K562 (cell line): ENCODE results near the gene MUC5AC. TPM values are rescaled to one million over a fixed set of nuclear protein-coding genes. Genes with fewer than 3 reads are reported as not detected.

Experiments used
- ATAC-seq: fragments of 200-7000 bp; cut with Tn5 transposase; 3 replicates; pipeline ENCODE4 v1.9.1; 2020; ENCODE audit warnings: moderate library complexity
- BruUV-seq: library from RNA; stranded (reverse); fragments of 400-500 nt; replicated peaks from 2 replicates; lab custom pipeline; 2021; lab: Mats Ljungman, UMichigan
- CTCF ChIA-PET: fragments of 300-600 bp; formaldehyde crosslinking; extraction: SDS; loops from one replicate; lab custom pipeline; 2021; ENCODE audit warnings: low intra/inter-chr PET ratio; lab: Yijun Ruan, JAX
- POLR2A ChIA-PET: fragments of 300-600, 350-650 bp; sonication (Branson Sonifier 250); formaldehyde crosslinking; extraction: SDS; loops from one replicate; lab custom pipeline; 2021; ENCODE audit warnings: antibody characterized with exemption, inconsistent platforms; lab: Yijun Ruan, JAX
- DNase-seq, 4 experiments: peaks; one replicate each; pipeline versions ENCODE4 v3.0.0 to v3.0.0-alpha.2; 2011 to 2018; ENCODE audit warnings: low spot score in 3 of 4, mixed read lengths in 3 of 4; ENCODE audit errors: extremely low read depth in 1 of 4
- FAIRE-seq: peaks from 2 replicates; lab custom pipeline; 2011; peaks lifted over from hg19 to GRCh38; lab: Jason Lieb, UNC
- H2AFZ ChIP-seq: 2 replicates; pipeline ENCODE4 v1.6.0; 2011; ENCODE audit warnings: low read depth, low read length, control low read depth, inconsistent platforms
- H3K27ac ChIP-seq: fragments of 200-600 bp; 3 replicates; pipeline ENCODE4 v1.8.0; 2011; ENCODE audit warnings: low read depth, mild to moderate bottlenecking, control low read depth, inconsistent platforms, low read length, moderate library complexity, mixed read lengths; ENCODE audit errors: extremely low read depth
- H3K27me3 ChIP-seq, 2 experiments: fragments of 300-600 bp in 1 of 2; 2 replicates in 1 of 2; 3 replicates in 1 of 2; pipeline versions ENCODE4 v1.6.0 to v1.8.0; 2011; ENCODE audit warnings: inconsistent platforms in 2 of 2, low read length in 2 of 2, mild to moderate bottlenecking in 1 of 2, mixed read lengths in 1 of 2, moderate library complexity in 1 of 2; ENCODE audit not compliant: control insufficient read depth in 2 of 2, insufficient read depth in 2 of 2
- H3K36me3 ChIP-seq: fragments of 300-600 bp; 3 replicates; pipeline ENCODE4 v1.8.0; 2011; ENCODE audit warnings: mild to moderate bottlenecking, low read length, inconsistent platforms; ENCODE audit not compliant: control insufficient read depth, insufficient read depth
- H3K4me1 ChIP-seq, 2 experiments: fragments of 200-600 bp in 1 of 2; replicated peaks in 1 of 2; 2 replicates in 1 of 2; 3 replicates in 1 of 2; pipeline versions ENCODE4 v1.5.1 to v1.8.0; 2011; ENCODE audit warnings: inconsistent platforms in 2 of 2, low read length in 2 of 2, mild to moderate bottlenecking in 1 of 2, mixed read lengths in 1 of 2, moderate library complexity in 1 of 2; ENCODE audit not compliant: control insufficient read depth in 2 of 2, insufficient read depth in 2 of 2
- H3K4me2 ChIP-seq: 2 replicates; pipeline ENCODE4 v1.6.1; 2011; ENCODE audit warnings: low read length, control low read depth, inconsistent platforms, mixed read lengths; ENCODE audit not compliant: insufficient read depth
- H3K4me3 ChIP-seq: fragments of 200-600 bp; sonication (generic), shearing (Covaris generic); 2 replicates; pipeline ENCODE4 v1.5.1; 2016; ENCODE audit warnings: control low read depth, inconsistent platforms
- H3K79me2 ChIP-seq: fragments of 200-600 bp; 3 replicates; pipeline ENCODE4 v1.8.0; 2011; ENCODE audit warnings: low read length, inconsistent platforms; ENCODE audit not compliant: control insufficient read depth, insufficient read depth
- H3K9ac ChIP-seq, 2 experiments: 2 replicates each; pipeline versions ENCODE4 v1.6.0 to v1.6.1; 2011; ENCODE audit warnings: low read depth in 2 of 2, low read length in 2 of 2, control low read depth in 1 of 2, inconsistent platforms in 1 of 2, mild to moderate bottlenecking in 1 of 2, mixed read lengths in 1 of 2; ENCODE audit not compliant: insufficient read depth in 1 of 2
- H3K9me1 ChIP-seq: one replicate; pipeline ENCODE4 v1.6.0; 2011; ENCODE audit warnings: inconsistent platforms, mild to moderate bottlenecking, low read length, moderate library complexity; ENCODE audit not compliant: control insufficient read depth, insufficient read depth
- H3K9me3 ChIP-seq: replicated peaks from 2 replicates; pipeline ENCODE4 v1.5.1; 2011; ENCODE audit warnings: low read depth, low read length, inconsistent platforms; ENCODE audit not compliant: control insufficient read depth, insufficient read depth
- H4K20me1 ChIP-seq: replicated peaks from 2 replicates; pipeline ENCODE4 v1.6.1; 2011; ENCODE audit warnings: low read length, inconsistent platforms, mixed read lengths; ENCODE audit not compliant: control insufficient read depth, insufficient read depth
- BHLHE40 ChIP-seq: IDR thresholded peaks from 2 replicates; pipeline ENCODE4 v1.6.1; 2011; ENCODE audit warnings: low read length, improper control_type of control experiment
- GABPB2 ChIP-seq: fragments of 250-450 bp; sonication (Bioruptor Pico); conservative IDR thresholded peaks from 2 replicates; pipeline ENCODE4 v1.5.1; 2021; ENCODE audit warnings: mild to moderate bottlenecking
- GTF2F1 ChIP-seq: IDR thresholded peaks from 2 replicates; pipeline ENCODE4 v1.6.1; 2011; ENCODE audit warnings: low read depth, low read length, improper control_type of control experiment
- MEF2A ChIP-seq: IDR thresholded peaks from 2 replicates; pipeline ENCODE4 v1.6.1; 2011; ENCODE audit warnings: low read depth, mild to moderate bottlenecking, low read length, moderate library complexity; ENCODE audit not compliant: control insufficient read depth
- MLX ChIP-seq, 2 experiments: fragments of 450-650 bp in 1 of 2; sonication (generic) in 1 of 2; formaldehyde crosslinking; conservative IDR thresholded peaks; 2 replicates each; pipeline versions ENCODE4 v1.4.0 to v1.8.1; 2020 to 2022; ENCODE audit warnings: mild to moderate bottlenecking in 1 of 2, missing genetic modification reagents in 1 of 2
- MNT ChIP-seq, 2 experiments: fragments of 450-650 bp; conservative IDR thresholded peaks; 2 replicates each; pipeline ENCODE4 v1.6.1; 2017; ENCODE audit warnings: mild to moderate bottlenecking in 2 of 2, moderate library complexity in 2 of 2
- NFE2L1 ChIP-seq: fragments of 450-650 bp; IDR thresholded peaks from 2 replicates; pipeline ENCODE4 v1.6.1; 2016; ENCODE audit warnings: missing genetic modification characterization, low read depth, mild to moderate bottlenecking, missing compliant biosample characterization, moderate library complexity, borderline replicate concordance
- SMARCC2 ChIP-seq: fragments of 450-650 bp; IDR thresholded peaks from 2 replicates; pipeline ENCODE4 v1.6.1; 2017; ENCODE audit warnings: antibody characterized with exemption, moderate library complexity, mild to moderate bottlenecking, low read depth
- THRA ChIP-seq: fragments of 450-650 bp; IDR thresholded peaks from 2 replicates; pipeline ENCODE4 v1.6.1; 2017; ENCODE audit warnings: mild to moderate bottlenecking, moderate library complexity
- TRIM25 ChIP-seq: fragments of 450-650 bp; IDR thresholded peaks from 2 replicates; pipeline ENCODE4 v1.7.0; 2016; ENCODE audit warnings: borderline replicate concordance
- WGBS: fragments of 100-300 bp; shearing (Covaris generic); methylation state at CpG from one replicate; pipeline ENCODE4 v1.1.6; 2016; ENCODE audit warnings: low coverage, mixed read lengths; ENCODE audit not compliant: insufficient coverage; ENCODE audit errors: missing lambda C conversion rate; 5-methylcytosine and 5-hydroxymethylcytosine counted together
- in situ Hi-C: fragments of 300-500 bp; cut with MboI; formaldehyde crosslinking; loops from 4 replicates; pipeline ENCODE4 v1.15.0; 2018; ENCODE audit warnings: inconsistent platforms, mixed read lengths
- intact Hi-C: fragments of 100-400 bp; cut with micrococcal nuclease; formaldehyde crosslinking; loops from 2 replicates; pipeline ENCODE4 v1.14.2; 2022
- polyA plus RNA-seq, 8 experiments: library from polyadenylated mRNA; depleted of rRNA in 4 of 8; stranded (reverse) in 5 of 8; unstranded in 3 of 8; fragments of >200 nt; fragmentation: Nextera tagmentation in 2 of 8; fragmentation: Illumina TruSeq in 1 of 8; extraction: Ambion mirVana in 2 of 8; extraction: Trizol in 1 of 8; gene quantifications; 2 replicates each; pipeline versions ENCODE4 v1.2.1 to v1.2.3, GENCODE V29; 2011 to 2014; ENCODE audit warnings: inconsistent platforms in 1 of 8, missing spikeins in 1 of 8
- total RNA-seq, 7 experiments: library from RNA; depleted of rRNA in 6 of 7; stranded (reverse); fragments of >200 nt in 6 of 7; fragmentation: Illumina TruSeq in 2 of 7; extraction: Trizol in 2 of 7; gene quantifications; 2 replicates each; pipeline versions ENCODE4 v1.2.1 to v1.2.3, GENCODE V29; 2011 to 2021; ENCODE audit warnings: low replicate concordance in 1 of 7

The MUC5AC gene
- total and polyA plus RNA-seq, 9 of the 15 experiments (the other 6 are each of a cell fraction or from before 2014, with no cell fraction given) = not detected

- H3K27ac ChIP-seq = no peak overlapping the region
- no peak overlapping the region for H2AFZ ChIP-seq
- no peaks in the 10 kb centered on the region for H3K79me2 ChIP-seq
- BruUV-seq = no TSS peak
- H3K27me3 ChIP-seq = peaks cover 0 to 50% of the 10 kb centered on the region in 2 experiments; a peak in 2 of 5 replicates
- H3K4me2 ChIP-seq = no peak overlapping the region
- peak overlapping the region in 1 of 2 experiments; percentile 17; a peak in 1 of 4 replicates for H3K9ac ChIP-seq
- H3K9me3 ChIP-seq = no peaks in the 10 kb centered on the region
- no peaks in the 10 kb centered on the region for H3K36me3 ChIP-seq
- intact Hi-C loops = no loop called here
- CTCF ChIA-PET = no interaction called here
- TF ChIP-seq MNT (conservative IDR thresholded peaks at IDR 0.05) = no peak
- no peak for TF ChIP-seq TRIM25
- no peak for TF ChIP-seq THRA
- TF ChIP-seq NFE2L1 (tag) = no peak
- no peak for TF ChIP-seq GABPB2 (CRISPR knock-in tag)
- TF ChIP-seq SMARCC2 = no peak
- no peak for TF ChIP-seq GTF2F1
- TF ChIP-seq BHLHE40 = no peak
- no peak for TF ChIP-seq MEF2A
- no peak for TF ChIP-seq MLX (CRISPR knock-in tag; conservative IDR thresholded peaks at IDR 0.05)
- TF ChIP-seq, all 486 proteins: peak for 0
- ATAC-seq (peak; percentile 55; the same call in 1 of the 3 replicates), FAIRE-seq (no peak), DNase-seq (peak in 1 of 4 experiments; percentile 15)
- POLR2A ChIA-PET = interaction anchor here (0.6 to 1.3 kb wide), 2 partner anchors 9 to 48 kb away, joined by 3 to 6 read pairs; no protein-coding TSS in a partner anchor
- Histone ChIP-seq H4K20me1 (no peaks in the 10 kb centered on the region; the same call in 1 of the 2 replicates), H3K9me1 (no peaks in the 10 kb centered on the region), H3K4me3 (no peak overlapping the region), H3K4me1 (peaks cover 0 to 14% of the 10 kb centered on the region in 2 experiments; a peak in 1 of 5 replicates)
- in situ Hi-C loops = no loop called here
- 0% methylated on average over 28 of the region's 29 CpGs for WGBS
Measured at GRCh38 chr11:1131033-1131911, 26.5 kb upstream of the MUC5AC start.
